ENCODE measurements around the gene RPL32.

GRCh38 chr3:12835052-12835665 lies 6.2 kb downstream of the RPL32 start:
- TF ChIP-seq, protein P1, sequence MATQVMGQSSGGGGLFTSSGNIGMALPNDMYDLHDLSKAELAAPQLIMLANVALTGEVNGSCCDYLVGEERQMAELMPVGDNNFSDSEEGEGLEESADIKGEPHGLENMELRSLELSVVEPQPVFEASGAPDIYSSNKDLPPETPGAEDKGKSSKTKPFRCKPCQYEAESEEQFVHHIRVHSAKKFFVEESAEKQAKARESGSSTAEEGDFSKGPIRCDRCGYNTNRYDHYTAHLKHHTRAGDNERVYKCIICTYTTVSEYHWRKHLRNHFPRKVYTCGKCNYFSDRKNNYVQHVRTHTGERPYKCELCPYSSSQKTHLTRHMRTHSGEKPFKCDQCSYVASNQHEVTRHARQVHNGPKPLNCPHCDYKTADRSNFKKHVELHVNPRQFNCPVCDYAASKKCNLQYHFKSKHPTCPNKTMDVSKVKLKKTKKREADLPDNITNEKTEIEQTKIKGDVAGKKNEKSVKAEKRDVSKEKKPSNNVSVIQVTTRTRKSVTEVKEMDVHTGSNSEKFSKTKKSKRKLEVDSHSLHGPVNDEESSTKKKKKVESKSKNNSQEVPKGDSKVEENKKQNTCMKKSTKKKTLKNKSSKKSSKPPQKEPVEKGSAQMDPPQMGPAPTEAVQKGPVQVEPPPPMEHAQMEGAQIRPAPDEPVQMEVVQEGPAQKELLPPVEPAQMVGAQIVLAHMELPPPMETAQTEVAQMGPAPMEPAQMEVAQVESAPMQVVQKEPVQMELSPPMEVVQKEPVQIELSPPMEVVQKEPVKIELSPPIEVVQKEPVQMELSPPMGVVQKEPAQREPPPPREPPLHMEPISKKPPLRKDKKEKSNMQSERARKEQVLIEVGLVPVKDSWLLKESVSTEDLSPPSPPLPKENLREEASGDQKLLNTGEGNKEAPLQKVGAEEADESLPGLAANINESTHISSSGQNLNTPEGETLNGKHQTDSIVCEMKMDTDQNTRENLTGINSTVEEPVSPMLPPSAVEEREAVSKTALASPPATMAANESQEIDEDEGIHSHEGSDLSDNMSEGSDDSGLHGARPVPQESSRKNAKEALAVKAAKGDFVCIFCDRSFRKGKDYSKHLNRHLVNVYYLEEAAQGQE (IDR thresholded peaks at IDR 0.05; ENCODE audit: borderline replicate concordance): no peak
- TF ChIP-seq EP300 (conservative IDR thresholded peaks at IDR 0.05; ENCODE audit: poor library complexity, severe bottlenecking) (no peak), EZH2 (IDR thresholded peaks at IDR 0.05; ENCODE audit: borderline replicate concordance, insufficient read depth, low read length, poor library complexity, severe bottlenecking) (no peak), TAF1 (IDR thresholded peaks at IDR 0.05; ENCODE audit: low read depth) (no peak)
- TF ChIP-seq, protein P2, sequence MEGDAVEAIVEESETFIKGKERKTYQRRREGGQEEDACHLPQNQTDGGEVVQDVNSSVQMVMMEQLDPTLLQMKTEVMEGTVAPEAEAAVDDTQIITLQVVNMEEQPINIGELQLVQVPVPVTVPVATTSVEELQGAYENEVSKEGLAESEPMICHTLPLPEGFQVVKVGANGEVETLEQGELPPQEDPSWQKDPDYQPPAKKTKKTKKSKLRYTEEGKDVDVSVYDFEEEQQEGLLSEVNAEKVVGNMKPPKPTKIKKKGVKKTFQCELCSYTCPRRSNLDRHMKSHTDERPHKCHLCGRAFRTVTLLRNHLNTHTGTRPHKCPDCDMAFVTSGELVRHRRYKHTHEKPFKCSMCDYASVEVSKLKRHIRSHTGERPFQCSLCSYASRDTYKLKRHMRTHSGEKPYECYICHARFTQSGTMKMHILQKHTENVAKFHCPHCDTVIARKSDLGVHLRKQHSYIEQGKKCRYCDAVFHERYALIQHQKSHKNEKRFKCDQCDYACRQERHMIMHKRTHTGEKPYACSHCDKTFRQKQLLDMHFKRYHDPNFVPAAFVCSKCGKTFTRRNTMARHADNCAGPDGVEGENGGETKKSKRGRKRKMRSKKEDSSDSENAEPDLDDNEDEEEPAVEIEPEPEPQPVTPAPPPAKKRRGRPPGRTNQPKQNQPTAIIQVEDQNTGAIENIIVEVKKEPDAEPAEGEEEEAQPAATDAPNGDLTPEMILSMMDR (IDR thresholded peaks at IDR 0.05; ENCODE audit: poor library complexity, severe bottlenecking): no peak
